ENCODE results near the gene AVP.

DNA sequence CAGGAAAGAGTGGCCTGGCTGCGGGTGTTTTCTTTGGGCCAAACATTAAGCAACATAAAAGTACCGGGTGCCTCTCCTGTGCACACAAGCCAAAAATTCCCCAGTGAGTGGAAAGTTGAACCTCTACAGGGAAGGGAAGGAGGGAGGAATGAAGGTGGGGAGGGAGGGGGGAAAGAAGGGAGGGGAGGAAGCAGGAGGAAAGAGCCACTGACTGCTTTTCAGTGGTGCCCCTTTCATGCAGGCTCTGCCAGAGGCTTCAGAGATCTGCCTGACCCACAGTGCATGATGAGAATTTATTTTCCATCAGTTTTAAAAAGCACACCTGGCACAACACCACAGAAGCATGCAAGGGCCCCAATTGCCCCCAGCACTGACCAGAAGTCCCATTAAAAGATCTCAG is 27.5 kb upstream of the AVP start:
- TF ChIP-seq STAT5B (CRISPR knock-in tag; IDR thresholded peaks at IDR 0.05) (no peak), ELF4 (CRISPR knock-in tag; IDR thresholded peaks at IDR 0.05; ENCODE audit: borderline replicate concordance) (no peak), ZNF674 (CRISPR knock-in tag; IDR thresholded peaks at IDR 0.05; ENCODE audit: low read depth) (no peak), ZNF263 (CRISPR knock-in tag; IDR thresholded peaks at IDR 0.05) (no peak), ZNF354B (CRISPR knock-in tag; IDR thresholded peaks at IDR 0.05) (no peak), ZNF816 (CRISPR knock-in tag; IDR thresholded peaks at IDR 0.05; ENCODE audit: borderline replicate concordance) (no peak), BHLHE40 (IDR thresholded peaks at IDR 0.05; ENCODE audit: low read length) (no peak), BRCA1 (CRISPR knock-in tag; IDR thresholded peaks at IDR 0.05) (no peak), ZNF3 (CRISPR knock-in tag; IDR thresholded peaks at IDR 0.05) (no peak)
- TF ChIP-seq, protein P1, sequence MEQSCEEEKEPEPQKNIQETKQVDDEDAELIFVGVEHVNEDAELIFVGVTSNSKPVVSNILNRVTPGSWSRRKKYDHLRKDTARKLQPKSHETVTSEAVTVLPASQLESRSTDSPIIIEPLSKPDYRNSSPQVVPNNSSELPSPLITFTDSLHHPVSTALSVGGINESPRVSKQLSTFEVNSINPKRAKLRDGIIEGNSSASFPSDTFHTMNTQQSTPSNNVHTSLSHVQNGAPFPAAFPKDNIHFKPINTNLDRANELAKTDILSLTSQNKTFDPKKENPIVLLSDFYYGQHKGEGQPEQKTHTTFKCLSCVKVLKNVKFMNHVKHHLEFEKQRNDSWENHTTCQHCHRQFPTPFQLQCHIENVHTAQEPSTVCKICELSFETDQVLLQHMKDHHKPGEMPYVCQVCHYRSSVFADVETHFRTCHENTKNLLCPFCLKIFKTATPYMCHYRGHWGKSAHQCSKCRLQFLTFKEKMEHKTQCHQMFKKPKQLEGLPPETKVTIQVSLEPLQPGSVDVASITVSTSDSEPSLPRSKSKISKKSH (CRISPR knock-in tag; IDR thresholded peaks at IDR 0.05; ENCODE audit: borderline replicate concordance), result no peak
- TF ChIP-seq, protein P2, sequence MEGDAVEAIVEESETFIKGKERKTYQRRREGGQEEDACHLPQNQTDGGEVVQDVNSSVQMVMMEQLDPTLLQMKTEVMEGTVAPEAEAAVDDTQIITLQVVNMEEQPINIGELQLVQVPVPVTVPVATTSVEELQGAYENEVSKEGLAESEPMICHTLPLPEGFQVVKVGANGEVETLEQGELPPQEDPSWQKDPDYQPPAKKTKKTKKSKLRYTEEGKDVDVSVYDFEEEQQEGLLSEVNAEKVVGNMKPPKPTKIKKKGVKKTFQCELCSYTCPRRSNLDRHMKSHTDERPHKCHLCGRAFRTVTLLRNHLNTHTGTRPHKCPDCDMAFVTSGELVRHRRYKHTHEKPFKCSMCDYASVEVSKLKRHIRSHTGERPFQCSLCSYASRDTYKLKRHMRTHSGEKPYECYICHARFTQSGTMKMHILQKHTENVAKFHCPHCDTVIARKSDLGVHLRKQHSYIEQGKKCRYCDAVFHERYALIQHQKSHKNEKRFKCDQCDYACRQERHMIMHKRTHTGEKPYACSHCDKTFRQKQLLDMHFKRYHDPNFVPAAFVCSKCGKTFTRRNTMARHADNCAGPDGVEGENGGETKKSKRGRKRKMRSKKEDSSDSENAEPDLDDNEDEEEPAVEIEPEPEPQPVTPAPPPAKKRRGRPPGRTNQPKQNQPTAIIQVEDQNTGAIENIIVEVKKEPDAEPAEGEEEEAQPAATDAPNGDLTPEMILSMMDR (CRISPR knock-in tag; IDR thresholded peaks at IDR 0.05), result no peak
- TF ChIP-seq, protein P3, sequence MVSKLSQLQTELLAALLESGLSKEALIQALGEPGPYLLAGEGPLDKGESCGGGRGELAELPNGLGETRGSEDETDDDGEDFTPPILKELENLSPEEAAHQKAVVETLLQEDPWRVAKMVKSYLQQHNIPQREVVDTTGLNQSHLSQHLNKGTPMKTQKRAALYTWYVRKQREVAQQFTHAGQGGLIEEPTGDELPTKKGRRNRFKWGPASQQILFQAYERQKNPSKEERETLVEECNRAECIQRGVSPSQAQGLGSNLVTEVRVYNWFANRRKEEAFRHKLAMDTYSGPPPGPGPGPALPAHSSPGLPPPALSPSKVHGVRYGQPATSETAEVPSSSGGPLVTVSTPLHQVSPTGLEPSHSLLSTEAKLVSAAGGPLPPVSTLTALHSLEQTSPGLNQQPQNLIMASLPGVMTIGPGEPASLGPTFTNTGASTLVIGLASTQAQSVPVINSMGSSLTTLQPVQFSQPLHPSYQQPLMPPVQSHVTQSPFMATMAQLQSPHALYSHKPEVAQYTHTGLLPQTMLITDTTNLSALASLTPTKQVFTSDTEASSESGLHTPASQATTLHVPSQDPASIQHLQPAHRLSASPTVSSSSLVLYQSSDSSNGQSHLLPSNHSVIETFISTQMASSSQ (IDR thresholded peaks at IDR 0.05; ENCODE audit: low read depth), result no peak
- TF ChIP-seq, protein P3 (CRISPR knock-in tag; IDR thresholded peaks at IDR 0.05; ENCODE audit: borderline replicate concordance), result no peak

Measured in HepG2 (cell line).